Gastroesophageal sphincter (tissue), 4 donors: ENCODE measurements around the gene CLCN2. TPM values are rescaled to one million over a fixed set of nuclear protein-coding genes. Genes with fewer than 3 reads are reported as not detected.

Experiments
- ATAC-seq: fragments of 150-250 bp; one replicate; pipeline ENCODE4 v1.9.1; 2016; ENCODE audit warnings: mild to moderate bottlenecking, moderate library complexity
- H3K27ac ChIP-seq, 4 donors: fragments of 200-600 bp; sonication (generic) in 3 of 4; 1 replicate in 3 of 4; 2 replicates in 1 of 4; pipeline ENCODE4 v1.5.1; 2016 to 2019
- H3K27me3 ChIP-seq: fragments of 200-600 bp; sonication (generic); one replicate; pipeline ENCODE4 v1.5.1; 2019
- H3K36me3 ChIP-seq, 2 donors: fragments of 200-600 bp; sonication (generic); one replicate each; pipeline ENCODE4 v1.5.1; 2019; ENCODE audit warnings: control low read depth in 1 of 2
- H3K4me1 ChIP-seq, 3 donors: fragments of 200-600 bp; sonication (generic); 1 replicate in 2 of 3; 2 replicates in 1 of 3; pipeline ENCODE4 v1.5.1; 2016 to 2019; ENCODE audit warnings: control low read depth in 2 of 3
- H3K4me3 ChIP-seq, 2 donors: fragments of 200-600 bp; sonication (generic); one replicate each; pipeline ENCODE4 v1.5.1; 2019; ENCODE audit warnings: mild to moderate bottlenecking in 1 of 2, moderate library complexity in 1 of 2
- H3K9me3 ChIP-seq, 3 donors: fragments of 200-600 bp; sonication (generic); one replicate each; pipeline ENCODE4 v1.5.1; 2017 to 2019; ENCODE audit warnings: control low read depth in 2 of 3
- CTCF ChIP-seq, 4 experiments: fragments of 200-600 bp in 2 of 4; fragments of 450-650 bp in 2 of 4; sonication (generic) in 1 of 4; IDR thresholded peaks; one replicate each; pipeline ENCODE4 v1.5.1; 2017 to 2019; ENCODE audit warnings: antibody characterized with exemption in 4 of 4, mild to moderate bottlenecking in 2 of 4, moderate library complexity in 2 of 4
- EP300 ChIP-seq: sonication (generic); formaldehyde crosslinking; IDR thresholded peaks from one replicate; pipeline ENCODE4 v1.6.1; 2017; ENCODE audit warnings: antibody characterized with exemption, mild to moderate bottlenecking
- POLR2A ChIP-seq, 2 donors: fragments of 450-650 bp; IDR thresholded peaks; one replicate each; pipeline ENCODE4 v1.6.1; 2017; ENCODE audit warnings: antibody characterized with exemption in 2 of 2, mild to moderate bottlenecking in 2 of 2, moderate library complexity in 1 of 2
- POLR2AphosphoS5 ChIP-seq: sonication (generic); formaldehyde crosslinking; IDR thresholded peaks from one replicate; pipeline ENCODE4 v1.6.1; 2017; ENCODE audit warnings: antibody characterized with exemption
- WGBS, 2 donors: methylation state at CpG; one replicate each; pipeline ENCODE4 v1.1.5; 2018; ENCODE audit warnings: low coverage in 1 of 2; 5-methylcytosine and 5-hydroxymethylcytosine counted together
- total RNA-seq, 4 donors: library from RNA; depleted of rRNA; stranded (reverse); fragments of >200 nt; gene quantifications; one replicate each; pipeline ENCODE4 v1.1.0, GENCODE V29; 2016

Gene CLCN2
- total RNA-seq, 4 donors from 2014 or later = 2.0 to 6.8 (median 2.3) TPM

DNA sequence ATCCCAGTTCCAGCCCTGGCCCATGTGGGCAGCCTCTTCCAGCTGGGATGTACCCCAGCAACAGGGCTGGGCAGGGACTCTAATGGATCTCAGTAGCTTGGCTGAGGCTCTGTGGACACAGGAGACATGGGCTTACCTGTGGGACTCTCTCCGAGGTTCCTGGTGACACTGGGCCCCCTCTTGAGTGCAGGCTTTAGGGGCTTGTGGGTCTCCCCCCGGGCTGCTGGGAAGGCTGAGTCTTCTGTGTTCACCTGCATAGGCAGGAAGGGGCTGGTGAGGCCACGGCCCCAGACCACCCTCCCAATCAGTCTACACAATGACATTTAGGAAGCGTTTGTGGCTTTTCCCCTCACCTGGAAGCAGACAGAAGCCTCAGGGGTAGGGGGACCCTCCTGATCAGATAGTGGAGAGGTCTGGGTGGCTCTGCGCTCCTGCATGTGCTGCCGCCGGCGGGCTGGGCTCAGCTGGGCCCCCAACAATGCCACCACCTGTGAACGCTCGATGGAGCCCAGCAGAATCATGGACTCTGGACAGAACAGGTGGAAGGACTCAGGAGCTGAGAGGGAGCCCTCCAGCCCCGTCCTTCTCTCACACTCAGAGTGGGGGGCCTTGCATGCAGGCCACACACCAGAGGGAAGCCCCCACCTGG, 8.4 kb downstream of the CLCN2 start:
- peaks cover 0 to 45% of the 10 kb centered on the region in 2 donors for H3K36me3 ChIP-seq
- no peak for TF ChIP-seq POLR2AphosphoS5
- no peak for TF ChIP-seq EP300
- peaks cover 0 to 27% (median 0%) of the 10 kb centered on the region in 3 donors for H3K4me1 ChIP-seq
- no peaks in the 10 kb centered on the region for H3K27me3 ChIP-seq
- H3K27ac ChIP-seq = no peak overlapping the region
- 80% methylated on average over 2 of the region's 11 CpGs; no CpG with 5 or more reads in 1 of the 2 donors for WGBS, 2 donors
- no peaks in the 10 kb centered on the region for H3K9me3 ChIP-seq
- ATAC-seq = no peak
- no peak overlapping the region for H3K4me3 ChIP-seq

GRCh38 chr3:184352149-184352785, 9.1 kb downstream of the CLCN2 start:
- 61 to 85% methylated on average over 4 to 13 of the region's 15 CpGs for WGBS, 2 donors
- peaks cover 0 to 33% (median 0%) of the 10 kb centered on the region in 3 donors for H3K4me1 ChIP-seq
- peaks cover 0 to 38% of the 10 kb centered on the region in 2 donors for H3K36me3 ChIP-seq
- no peak overlapping the region for H3K27ac ChIP-seq
- H3K4me3 ChIP-seq = no peak overlapping the region
- H3K27me3 ChIP-seq = no peaks in the 10 kb centered on the region
- no peaks in the 10 kb centered on the region for H3K9me3 ChIP-seq
- TF ChIP-seq POLR2A (IDR thresholded peaks at IDR 0.05) (no peak), POLR2AphosphoS5 (no peak), EP300 (no peak), CTCF (IDR thresholded peaks at IDR 0.05) (no peak)
- ATAC-seq = no peak

- H3K4me1 ChIP-seq = peaks cover 0 to 33% (median 0%) of the 10 kb centered on the region in 3 donors
- no peak overlapping the region for H3K27ac ChIP-seq
- no peaks in the 10 kb centered on the region for H3K27me3 ChIP-seq
- no peak overlapping the region for H3K4me3 ChIP-seq
- no peaks in the 10 kb centered on the region for H3K9me3 ChIP-seq
- no peak for TF ChIP-seq POLR2AphosphoS5
- TF ChIP-seq EP300 = no peak
- H3K36me3 ChIP-seq = peaks cover 0 to 37% of the 10 kb centered on the region in 2 donors
- ATAC-seq = no peak
- 59 to 65% methylated on average over 4 to 5 of the region's 9 CpGs for WGBS, 2 donors
Observed at GRCh38 chr3:184351511-184352148, 9.8 kb downstream of the CLCN2 start.

DNA sequence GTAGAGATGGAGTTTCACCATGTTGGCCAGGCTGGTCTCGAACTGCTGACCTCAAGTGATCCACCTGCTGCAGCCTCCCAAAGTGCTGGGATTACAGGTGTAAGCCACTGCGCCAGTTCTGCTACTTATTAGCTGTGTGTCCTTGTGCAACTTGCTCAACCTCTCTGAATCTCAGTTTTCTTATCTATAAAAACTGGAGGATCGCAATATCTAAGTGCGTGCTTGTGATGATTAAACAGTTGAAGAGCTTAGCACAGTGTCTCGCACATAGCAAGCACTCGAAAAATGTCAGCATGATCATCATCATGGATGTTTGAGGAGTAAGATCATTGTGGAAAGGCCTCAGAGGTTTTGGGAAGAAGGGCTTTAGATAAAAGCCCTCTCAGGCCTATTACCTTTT, 10.8 kb downstream of the CLCN2 start:
- Histone ChIP-seq H3K36me3 (peaks cover 0 to 34% of the 10 kb centered on the region in 2 donors), H3K4me3 (no peak overlapping the region), H3K27me3 (no peaks in the 10 kb centered on the region), H3K4me1 (peaks cover 0 to 37% (median 2%) of the 10 kb centered on the region in 3 donors), H3K9me3 (no peaks in the 10 kb centered on the region), H3K27ac (no peak overlapping the region)
- TF ChIP-seq POLR2AphosphoS5 (no peak), CTCF (IDR thresholded peaks at IDR 0.05) (no peak), EP300 (no peak), POLR2A (IDR thresholded peaks at IDR 0.05) (no peak)
- WGBS, 2 donors = 82 to 94% methylated on average over 4 to 6 of the region's 6 CpGs
- ATAC-seq = no peak

DNA sequence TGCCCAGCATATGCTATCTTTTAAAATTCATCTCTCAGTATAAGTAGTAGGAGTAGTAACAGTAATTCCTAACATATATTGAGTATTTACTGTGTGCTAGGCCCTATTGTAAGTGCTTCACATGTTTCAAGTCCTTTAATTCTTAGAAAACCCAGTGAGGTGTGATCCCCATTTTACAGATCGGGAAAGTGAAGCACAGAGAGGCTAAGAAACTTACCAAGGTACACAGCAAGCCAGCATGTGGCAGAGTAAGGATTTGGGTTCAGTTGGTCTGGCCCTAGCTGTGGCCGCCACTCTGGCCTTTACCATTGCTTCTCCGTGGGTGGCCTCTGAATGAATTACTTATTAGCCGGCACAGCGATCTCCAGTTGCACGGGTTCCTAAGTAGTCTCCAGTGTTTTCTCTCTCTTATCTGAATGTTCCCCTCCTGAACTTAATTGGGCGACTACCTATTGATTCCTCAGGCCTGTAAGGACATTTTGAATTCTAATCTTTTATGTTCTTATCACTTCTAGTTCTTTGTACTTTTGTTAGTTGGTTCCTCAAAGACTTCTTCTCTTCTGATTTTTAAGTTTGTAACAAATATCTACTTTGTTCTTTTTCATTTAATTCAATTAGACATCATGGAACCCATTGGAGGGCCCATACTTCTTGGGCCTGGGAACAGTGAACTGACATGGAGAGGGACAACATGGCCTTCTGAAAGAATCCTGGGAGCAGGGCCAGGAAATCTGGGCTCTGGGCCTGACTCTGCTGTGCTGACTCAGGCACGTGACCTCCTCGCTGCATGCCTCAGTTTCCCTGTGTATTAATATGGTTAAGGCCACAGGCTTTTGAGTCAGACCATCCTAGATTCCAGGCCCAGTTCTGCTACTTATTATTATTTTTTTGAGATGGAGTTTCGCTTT, 11.6 kb downstream of the CLCN2 start:
- Histone ChIP-seq H3K27me3 (no peaks in the 10 kb centered on the region), H3K36me3 (peaks cover 0 to 34% of the 10 kb centered on the region in 2 donors), H3K27ac (no peak overlapping the region), H3K4me3 (no peak overlapping the region), H3K4me1 (peaks cover 0 to 45% (median 5%) of the 10 kb centered on the region in 3 donors), H3K9me3 (no peaks in the 10 kb centered on the region)
- no peak for TF ChIP-seq POLR2A (IDR thresholded peaks at IDR 0.05)
- 78 to 83% methylated on average over 4 to 10 of the region's 10 CpGs for WGBS, 2 donors
- no peak for ATAC-seq

GRCh38 chr3:184348057-184348382, 13.4 kb downstream of the CLCN2 start:
- H3K27ac ChIP-seq = no peak overlapping the region
- no peak for ATAC-seq
- no CpG with 5 or more reads among the region's 4 CpGs for WGBS, 2 donors
- no peaks in the 10 kb centered on the region for H3K9me3 ChIP-seq
- H3K36me3 ChIP-seq = peaks cover 0 to 44% of the 10 kb centered on the region in 2 donors
- H3K4me1 ChIP-seq = peaks cover 0 to 38% (median 5%) of the 10 kb centered on the region in 3 donors
- no peak overlapping the region for H3K4me3 ChIP-seq
- TF ChIP-seq CTCF (IDR thresholded peaks at IDR 0.05) (no peak), POLR2A (IDR thresholded peaks at IDR 0.05) (no peak), EP300 (no peak), POLR2AphosphoS5 (no peak)
- H3K27me3 ChIP-seq = no peaks in the 10 kb centered on the region
